Glomerular visceral epithelial cell (primary cell): ENCODE results near the gene ZC3H10.

Experiments used
- DNase-seq: peaks from one replicate; pipeline ENCODE4 v3.0.0-alpha.2; 2016; ENCODE audit errors: extremely low spot score

The ZC3H10 gene

DNA sequence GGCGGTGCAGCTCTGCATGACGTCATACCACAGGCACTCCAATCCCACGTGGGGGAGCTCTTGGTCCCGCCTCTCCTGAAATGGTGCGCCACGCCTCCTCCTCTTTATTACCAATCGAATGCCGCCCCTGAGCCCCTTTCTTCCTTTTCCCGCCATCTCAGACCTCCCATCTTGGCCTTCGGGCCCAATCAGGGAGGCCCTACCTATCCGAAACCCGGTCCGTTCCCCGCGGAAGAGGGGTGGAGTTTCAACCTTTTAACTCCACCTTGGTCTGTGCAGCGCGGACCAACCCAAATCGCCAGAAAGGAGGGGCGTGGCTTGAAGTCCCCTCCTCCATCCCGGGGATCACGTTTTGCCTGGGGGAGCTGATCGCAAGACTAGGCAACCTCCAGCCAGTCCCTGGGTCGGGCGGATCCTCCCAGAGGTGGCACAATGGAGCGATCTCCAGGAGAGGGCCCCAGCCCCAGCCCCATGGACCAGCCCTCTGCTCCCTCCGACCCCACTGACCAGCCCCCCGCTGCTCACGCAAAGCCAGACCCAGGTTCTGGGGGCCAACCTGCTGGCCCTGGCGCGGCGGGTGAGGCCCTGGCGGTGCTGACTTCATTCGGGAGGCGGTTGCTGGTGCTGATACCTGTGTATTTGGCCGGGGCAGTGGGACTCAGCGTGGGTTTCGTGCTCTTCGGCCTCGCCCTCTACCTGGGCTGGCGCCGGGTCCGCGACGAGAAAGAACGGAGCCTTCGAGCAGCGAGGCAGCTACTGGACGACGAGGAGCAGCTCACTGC, 10.0 kb downstream of the ZC3H10 start, which contains the start of gene ESYT1:
ESYT1 (plus strand) TSS at position 380 of the 782 bp plus-strand sequence; CDS start at position 433, 53 bp downstream.
- peak; percentile 100 for DNase-seq

DNA sequence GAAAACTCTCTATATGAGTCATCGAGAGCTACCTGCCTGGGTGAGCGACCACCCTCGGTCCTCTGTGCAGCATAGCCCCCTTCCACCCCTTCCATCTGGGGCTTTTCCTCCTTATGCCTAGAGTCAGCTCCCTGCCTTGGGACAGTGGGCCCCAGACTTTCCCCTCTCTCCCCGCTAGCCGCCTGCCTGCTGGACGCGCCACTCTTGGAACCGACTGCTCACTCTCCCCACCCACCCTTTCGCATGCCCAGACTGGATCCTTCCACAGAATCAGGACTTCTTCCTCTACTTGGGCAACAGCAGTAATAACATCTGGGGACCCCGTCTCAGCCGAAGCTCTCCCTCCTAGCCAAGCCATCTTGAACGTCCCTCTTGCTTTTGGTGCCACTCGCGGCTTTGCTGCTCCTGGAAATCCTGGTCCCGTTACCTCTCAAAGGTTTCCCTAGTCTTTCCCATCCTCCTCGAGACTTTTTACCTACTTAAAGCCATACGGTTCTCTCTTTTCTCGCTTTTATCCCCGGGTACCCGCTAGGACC, 10.7 kb downstream of the ZC3H10 start:
- DNase-seq = peak; percentile 16

DNA sequence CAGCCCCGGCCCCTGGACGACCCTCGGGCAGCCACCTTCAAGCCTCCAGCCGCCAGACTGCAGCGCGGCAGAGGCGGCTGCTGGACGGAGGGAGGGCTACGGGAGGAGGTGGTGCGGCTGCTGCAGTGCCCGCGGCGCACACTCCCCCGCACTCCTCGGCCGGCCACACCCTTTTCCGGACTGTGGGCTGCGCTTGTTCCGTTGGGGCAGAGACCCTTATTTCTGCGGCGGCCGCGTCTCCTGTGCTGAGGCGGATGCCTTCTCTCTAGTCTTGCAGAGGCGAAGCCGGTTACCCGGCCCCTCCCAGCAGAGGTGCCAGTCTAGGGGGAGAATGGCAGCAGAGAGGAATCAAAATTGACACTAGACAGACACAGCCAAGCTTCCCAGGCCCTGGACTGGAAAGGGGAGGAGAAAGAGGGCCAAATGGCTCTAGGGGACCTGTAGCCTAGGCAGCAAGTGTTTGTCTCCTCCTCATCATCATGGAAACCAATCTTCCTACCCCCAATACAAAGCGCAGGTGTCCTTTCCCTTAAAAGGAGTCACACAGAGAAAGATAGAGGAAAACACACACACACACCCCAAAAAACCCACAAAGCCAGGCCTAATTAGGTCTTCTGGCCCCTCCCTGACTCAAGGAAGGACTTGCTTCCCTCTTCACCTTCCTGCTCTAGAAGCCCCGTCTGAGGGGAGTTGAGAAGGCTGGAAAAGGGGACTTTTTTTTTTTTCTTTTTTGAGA, 11.3 kb downstream of the ZC3H10 start:
- peak; percentile 65 for DNase-seq

DNA sequence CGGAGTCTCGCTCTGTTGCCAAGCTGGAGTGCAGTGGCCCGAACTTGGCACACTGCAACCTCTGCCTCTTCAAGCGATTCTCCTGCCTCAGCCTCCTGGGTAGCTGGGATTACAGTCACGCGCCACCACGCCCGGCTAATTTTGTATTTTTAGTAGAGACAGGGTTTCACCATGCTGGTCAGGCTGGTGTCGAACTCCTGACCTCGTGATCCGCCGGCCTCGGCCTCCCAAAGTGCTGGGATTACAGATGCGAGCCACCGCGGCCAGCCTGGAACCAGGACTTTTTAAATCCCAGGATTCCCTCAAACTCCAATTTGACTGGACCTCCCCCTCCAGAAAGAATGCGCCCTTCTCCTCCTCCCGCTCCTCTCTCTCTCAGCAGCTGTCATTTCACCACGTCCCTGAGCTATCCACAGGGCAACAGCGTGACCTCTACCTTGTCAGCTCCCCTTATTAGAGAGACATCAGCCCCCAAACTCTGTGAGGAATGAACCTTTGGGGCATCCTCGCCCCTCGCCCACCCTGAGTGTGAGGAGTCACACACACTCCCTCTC, 12.0 kb downstream of the ZC3H10 start:
- DNase-seq = no peak

DNA sequence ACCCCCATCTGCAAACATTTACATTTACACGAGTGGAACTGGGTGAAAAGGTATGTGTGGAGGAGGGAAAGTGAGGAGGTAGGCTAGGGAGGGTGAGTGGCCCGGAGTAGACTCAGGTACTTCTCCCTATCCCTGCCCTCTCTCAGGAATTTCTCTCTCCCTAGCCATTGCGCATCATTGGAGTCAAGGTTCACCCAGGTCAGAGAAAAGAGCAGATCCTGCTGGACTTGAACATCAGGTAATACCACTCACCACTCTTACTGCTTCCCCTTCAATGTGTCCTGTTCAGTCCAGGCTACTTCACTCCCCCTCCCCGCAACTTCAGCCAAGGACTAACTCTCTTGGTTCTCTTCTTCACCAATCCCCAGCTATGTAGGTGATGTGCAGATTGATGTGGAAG, 12.8 kb downstream of the ZC3H10 start:
- no peak for DNase-seq

DNA sequence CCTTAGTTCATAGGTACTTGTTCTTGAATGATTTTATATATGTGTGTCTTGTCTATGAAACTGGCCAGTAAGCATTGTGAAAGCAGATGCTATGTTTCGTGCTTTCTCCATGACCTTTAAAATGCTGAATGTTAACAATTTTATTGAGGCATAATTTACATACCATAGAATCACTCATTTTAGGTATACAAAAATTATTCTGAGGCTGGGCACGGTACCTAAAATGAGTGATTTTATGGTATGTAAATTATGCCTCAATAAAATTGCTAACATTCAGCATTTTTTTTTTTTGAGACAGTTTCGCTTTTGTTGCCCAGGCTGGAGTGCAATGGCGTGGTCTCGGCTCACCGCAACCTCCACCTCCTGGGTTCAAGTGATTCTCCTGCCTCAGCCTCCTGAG, 16.8 kb downstream of the ZC3H10 start:
- no peak for DNase-seq

DNA sequence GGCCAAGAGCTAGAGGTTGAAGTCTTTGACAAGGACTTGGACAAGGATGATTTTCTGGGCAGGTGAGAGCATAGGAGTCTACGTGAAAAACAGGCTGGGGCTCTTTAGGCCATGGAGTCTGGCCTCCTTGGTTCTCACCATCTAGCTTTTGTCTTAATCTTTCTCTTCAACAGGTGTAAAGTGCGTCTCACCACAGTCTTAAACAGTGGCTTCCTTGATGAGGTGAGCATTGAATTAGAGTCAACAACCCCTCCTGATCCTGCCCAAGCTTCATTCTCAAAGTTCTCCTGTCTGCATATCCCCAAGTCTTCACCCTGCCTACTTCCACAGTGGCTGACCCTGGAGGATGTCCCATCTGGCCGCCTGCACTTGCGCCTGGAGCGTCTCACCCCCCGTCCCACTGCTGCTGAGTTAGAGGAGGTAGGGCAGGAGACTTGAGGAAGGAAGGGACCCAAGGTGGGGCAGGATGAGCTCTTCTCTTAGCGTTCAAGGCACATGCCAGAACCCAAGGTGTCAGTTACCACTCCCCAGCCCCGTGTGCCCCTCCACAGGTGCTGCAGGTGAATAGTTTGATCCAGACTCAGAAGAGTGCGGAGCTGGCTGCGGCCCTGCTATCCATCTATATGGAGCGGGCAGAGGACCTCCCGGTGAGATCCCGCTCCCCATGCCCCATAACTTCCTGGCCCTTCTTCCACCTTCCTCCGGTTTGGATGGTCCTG, 19.9 kb downstream of the ZC3H10 start:
- DNase-seq = no peak

DNA sequence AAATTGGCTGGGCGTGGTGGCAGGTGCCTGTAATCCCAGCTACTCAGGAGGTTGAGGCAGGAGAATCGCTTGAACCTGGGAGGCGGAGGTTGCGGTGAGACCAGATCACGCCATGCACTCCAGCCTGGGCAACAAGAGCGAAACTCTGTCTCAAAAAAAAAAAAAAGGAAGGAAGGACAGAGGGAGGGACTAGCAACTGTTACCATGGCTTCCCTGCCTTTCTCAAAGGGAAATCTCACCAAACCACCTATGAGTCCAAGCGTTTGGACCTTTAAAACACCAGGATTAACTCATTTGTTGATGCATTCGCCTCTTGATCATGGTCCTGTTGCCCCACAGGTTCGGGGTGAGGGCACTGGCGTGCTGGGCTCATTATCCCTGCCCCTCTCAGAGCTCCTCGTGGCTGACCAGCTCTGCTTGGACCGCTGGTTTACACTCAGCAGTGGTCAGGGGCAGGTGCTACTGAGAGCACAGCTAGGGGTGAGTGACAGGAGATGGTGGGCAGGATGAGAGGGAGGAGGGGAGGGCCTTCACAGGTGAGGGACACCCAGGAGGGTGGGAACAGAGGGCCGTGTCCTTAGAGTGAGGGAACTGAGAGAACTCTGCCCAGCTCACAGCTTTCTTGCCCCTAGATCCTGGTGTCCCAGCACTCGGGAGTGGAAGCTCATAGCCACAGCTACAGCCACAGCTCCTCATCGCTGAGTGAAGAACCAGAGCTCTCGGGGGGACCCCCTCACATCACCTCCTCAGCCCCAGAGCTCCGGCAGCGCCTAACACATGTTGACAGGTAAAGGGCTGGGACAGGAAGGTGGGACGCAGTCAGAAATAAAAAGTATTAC, 24.1 kb downstream of the ZC3H10 start:
- no peak for DNase-seq

DNA sequence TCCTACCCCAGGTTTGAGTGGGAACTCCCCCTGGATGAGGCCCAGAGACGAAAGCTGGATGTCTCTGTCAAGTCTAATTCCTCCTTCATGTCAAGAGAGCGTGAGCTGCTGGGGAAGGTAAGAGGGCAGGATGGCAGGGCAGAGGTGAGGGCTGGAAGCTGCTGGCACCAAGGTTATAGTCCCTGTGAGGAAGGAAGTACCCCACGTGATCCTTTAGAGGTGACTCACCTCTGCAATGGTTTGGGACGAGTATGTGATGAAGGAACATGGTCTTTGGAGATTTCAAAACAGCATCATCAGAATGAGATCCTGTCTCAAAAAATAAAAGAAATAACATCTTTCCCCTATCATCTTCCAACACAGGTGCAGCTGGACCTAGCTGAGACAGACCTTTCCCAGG, 25.2 kb downstream of the ZC3H10 start:
- DNase-seq = no peak

DNA sequence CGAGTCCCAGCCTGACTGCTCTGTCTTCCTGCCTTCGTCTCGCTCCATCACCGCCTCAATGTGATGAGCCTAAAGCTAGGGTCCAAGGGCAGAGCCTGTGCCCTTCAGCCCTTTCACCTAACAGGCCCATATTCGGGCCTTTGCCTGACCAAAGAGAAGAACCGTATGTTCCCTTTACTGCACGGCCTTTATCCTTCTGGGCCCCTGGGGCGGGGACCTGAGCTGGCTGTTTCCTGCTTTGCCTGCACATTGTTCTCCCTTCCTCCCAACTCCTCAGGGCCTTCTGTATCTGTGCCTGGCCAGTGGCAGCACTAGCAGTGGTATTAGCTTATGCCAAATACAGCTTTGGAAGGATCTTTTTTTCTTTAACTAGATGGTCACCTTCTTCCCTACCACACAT, 25.8 kb downstream of the ZC3H10 start:
- DNase-seq = no peak

DNA sequence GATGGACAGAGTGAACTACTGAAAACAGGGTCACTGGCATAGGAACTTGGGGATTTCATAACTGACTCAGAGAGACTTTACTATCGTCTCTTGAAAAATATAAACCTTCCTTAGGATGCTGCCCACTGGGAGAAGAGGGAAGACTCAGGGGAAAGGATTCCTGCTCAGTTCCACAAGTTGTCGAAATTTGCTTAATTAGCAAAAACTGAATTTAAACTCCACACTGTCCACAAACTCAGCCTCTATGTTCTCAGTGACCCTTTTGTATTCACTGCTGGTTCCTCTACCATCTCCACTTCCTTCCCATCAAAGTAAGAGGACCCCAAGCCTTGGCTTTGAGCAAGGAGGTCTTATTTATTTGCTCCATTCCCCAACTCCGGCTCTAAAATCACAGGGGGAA, 27.2 kb downstream of the ZC3H10 start:
- no peak for DNase-seq

DNA sequence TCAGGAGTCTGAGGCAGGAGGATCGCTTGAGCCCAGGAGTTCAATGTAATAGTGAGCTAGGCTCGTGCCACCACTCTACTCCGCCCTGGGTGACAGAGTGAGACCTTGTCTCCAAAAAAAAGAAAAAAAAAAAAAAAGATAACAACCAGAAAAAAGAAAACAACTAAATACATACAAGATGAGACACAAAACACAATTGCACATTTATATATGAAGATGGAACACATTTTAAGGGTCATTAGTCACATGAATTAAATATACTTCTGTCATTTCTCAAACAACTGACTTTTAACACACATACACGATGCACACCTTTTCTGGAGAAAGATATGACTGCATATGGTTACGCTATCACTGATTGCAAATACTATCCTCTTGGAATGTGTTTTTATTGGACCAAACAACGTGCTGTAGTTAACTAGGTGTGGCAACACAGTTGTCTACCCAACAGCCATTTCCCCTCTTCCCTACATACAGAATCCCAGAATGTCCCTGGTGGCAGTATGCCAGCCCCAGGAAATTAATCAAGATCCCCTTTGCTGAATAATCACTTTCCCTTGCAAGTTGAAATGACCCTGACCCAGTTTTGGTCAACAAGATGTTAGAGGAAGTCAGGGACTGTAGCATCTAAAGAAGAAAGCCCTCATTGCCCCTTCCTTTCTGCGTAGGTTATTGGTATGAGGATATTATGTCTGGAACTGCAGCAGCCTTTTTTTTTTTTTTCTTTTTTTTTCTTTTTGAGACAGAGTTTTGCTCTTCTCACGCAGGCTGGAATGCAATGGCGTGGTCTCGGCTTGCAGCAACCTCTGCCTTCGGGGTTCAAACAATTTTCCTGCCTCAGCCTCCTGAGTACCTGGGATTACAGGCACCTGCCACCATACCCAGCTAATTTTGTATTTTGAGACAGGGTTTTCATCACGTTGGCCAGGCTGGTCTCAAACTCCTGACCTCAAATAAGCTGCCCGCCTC, 28.7 kb downstream of the ZC3H10 start:
- DNase-seq = no peak

DNA sequence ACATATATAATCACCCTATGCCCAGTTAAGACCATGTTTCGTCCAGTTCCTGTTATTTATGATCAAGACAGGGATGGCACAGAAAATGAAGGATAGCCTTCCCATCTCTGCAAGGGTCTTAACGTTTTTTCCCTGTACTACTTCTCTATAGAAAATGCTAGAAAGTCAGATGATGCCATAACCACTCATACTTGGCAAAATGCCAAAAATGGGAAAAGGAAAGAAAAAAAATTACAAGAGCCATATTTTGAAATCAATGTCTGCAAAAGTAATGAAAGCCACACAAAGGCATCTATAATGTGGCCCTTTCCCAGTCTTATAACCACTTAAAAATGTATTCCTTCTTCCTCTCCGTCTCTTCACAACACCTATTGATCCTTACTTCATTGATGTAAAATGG, 32.5 kb downstream of the ZC3H10 start:
- DNase-seq = no peak

DNA sequence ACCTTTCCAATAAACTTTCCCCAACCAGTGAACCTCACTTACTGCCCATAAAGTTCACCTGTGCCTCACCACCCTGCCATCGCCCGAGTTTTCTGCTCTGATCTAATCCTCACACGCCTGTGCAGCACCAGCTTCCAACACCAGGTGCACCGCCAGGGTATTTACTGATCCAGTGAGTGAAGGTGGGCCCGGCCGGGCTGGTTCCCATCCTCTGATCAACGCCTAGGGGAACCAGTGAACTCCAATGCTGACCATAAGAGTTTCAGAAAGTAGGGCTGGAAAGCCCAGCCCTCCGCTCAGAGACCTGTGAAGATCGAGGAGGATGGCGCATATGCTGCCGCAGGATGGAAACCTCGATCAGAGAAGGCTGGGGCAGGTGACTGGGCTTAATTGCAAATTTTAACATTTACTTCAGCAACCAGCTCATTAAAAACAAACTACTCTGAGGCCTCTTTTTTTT, 33.6 kb downstream of the ZC3H10 start:
- no peak for DNase-seq

DNA sequence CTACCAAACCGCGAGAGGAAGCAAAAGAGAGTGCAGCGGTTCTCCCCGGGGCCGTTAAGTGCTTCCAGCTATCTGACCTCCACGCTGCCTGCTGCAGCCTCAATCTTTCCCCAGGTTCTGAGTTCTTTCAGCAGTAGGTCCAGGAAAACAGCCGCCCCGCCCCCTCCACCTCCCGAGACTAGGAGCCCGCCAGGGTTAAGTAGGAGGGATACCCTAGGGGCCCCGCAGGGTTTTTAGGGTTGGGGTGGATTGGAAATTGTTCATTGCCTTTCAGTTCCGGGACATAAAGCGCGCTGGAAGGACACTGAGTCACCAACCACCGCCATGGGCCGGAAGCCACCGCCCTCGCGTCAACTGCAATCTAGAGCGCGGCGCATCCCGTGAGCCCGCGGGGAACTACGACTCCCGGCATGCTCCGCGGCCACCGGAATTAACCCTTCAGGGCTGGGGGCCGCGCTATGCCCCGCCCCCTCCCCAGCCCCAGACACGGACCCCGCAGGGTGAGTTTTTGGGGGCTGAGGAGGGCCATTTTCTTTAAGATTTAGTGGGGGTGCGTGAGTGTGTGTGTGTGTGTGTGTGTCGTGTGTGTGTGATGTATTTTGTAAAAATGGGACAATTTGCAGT, 34.2 kb downstream of the ZC3H10 start, which contains the start of gene MYL6B:
MYL6B (plus strand) TSS at position 456 of the 624 bp plus-strand sequence. CDS start 1,332 bp downstream, outside the sequence.
- peak; percentile 89 for DNase-seq

DNA sequence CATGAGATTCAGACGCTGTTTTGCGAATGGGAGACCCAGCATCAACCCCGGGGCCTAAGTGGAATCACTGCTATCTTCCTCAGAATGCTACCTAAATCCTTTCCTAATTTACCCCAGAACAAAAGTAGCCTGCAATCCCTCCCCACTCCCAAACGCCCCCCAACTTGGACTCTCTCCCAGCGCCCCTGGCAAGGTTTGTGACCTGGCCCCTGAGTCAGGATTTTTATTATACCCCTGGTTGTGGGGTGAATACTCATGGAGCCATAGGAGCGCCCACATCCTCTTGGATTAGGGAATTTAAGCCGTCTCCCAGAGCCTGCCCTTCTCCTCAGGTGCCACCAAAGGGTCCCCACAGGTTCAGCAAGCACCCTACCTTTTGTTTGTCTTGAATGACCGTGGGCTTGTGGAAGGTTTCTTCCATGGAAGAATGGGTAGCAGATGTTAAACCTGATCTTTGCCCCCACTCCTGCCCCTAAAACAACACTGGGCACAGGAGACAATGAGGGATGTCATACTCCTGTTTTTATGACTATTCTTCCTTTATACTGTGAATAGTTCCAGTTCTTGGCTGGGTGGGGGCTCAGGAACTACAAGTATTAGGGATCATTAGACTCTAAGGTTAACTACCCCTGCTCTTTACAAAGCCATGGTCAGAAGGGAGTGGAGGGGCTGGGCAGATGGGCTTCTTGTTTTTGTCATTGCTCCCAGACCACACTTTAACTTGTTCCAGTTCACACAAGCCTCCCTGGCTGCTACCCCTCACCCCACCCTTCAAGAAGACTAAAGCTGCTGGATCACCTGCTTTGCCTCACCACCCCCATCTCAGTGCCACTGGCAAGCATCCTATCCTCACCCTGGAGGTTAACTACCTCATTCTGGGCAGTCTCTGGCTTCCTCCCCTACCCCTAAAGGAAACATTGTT, 35.0 kb downstream of the ZC3H10 start:
- no peak for DNase-seq

DNA sequence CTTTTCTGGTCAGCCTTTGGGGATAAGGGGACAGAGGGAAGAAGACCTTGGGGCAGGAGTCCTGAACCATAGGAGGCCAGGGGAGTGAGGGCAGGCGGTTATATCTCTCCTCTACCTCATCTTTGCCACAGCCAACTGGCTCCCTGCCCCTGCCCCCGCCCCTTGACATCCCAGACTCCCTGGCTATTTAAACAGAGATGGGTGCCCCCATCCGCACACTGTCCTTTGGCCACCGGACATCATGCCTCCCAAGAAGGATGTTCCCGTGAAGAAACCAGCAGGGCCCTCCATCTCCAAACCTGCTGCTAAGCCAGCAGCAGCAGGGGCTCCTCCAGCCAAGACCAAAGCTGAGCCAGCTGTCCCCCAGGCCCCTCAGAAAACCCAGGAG, 35.6 kb downstream of the ZC3H10 start:
- no peak for DNase-seq

DNA sequence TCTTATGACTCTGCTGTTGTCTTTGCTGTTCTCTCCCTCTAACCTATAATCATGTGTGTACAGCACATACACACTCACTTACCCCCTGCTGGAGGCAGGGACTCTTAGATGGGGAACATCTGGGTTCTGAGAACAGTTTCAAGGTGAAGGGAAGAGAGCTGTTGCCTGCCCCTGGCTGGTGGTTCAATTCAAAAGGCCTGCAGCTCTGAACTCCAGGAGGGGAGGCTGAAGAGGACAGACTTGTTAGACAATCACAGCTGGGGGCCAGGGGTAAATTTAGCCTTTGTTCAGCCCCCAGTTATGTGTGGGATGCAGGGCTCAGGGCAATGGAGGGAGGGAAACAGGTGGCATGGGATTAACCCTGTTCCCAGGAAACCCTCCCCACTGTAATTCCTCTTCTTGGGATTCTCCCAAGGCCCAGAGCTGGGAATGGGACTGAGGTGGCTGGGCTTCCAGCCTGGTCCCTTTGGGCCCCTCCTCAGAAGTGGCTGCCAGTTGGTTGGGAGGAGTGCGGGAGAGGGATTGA, 36.2 kb downstream of the ZC3H10 start:
- DNase-seq = no peak
